H1 (cell line): ENCODE measurements around the gene DGKI. TPM values are rescaled to one million over a fixed set of nuclear protein-coding genes. Genes with fewer than 3 reads are reported as not detected.

Experiments used
- CTCF ChIA-PET: fragments of 300-600 bp; sonication (Branson Sonifier 250); formaldehyde crosslinking; loops from one replicate; lab custom pipeline; 2021; ENCODE audit not compliant: partially characterized antibody; lab: Charles Lee
- POLR2A ChIA-PET: fragments of 300-600 bp; sonication (Branson Sonifier 250); formaldehyde crosslinking; loops from one replicate; lab custom pipeline; 2021; ENCODE audit warnings: inconsistent platforms; ENCODE audit not compliant: partially characterized antibody; lab: Charles Lee
- DNase-seq, 2 experiments: peaks; one replicate each; pipeline versions ENCODE4 v3.0.0 to v3.0.0-alpha.2; 2010 to 2022; ENCODE audit warnings: low spot score in 2 of 2, low read depth in 1 of 2, mixed read lengths in 1 of 2
- FAIRE-seq: peaks from 2 replicates; lab custom pipeline; 2011; peaks lifted over from hg19 to GRCh38; lab: Jason Lieb, UNC
- H2AFZ ChIP-seq: 2 replicates; pipeline ENCODE4 v1.8.1; 2012; ENCODE audit warnings: low read length, inconsistent platforms
- H2AK5ac ChIP-seq: 2 replicates; pipeline ENCODE4 v1.6.1; 2013; ENCODE audit warnings: low read depth, low read length
- H2BK120ac ChIP-seq: replicated peaks from 2 replicates; pipeline ENCODE3; 2013; ENCODE audit warnings: low read depth, low read length, inconsistent platforms
- H2BK12ac ChIP-seq: 2 replicates; pipeline ENCODE4 v1.6.1; 2013; ENCODE audit warnings: low read depth, low read length
- H2BK15ac ChIP-seq: 2 replicates; pipeline ENCODE4 v1.6.1; 2013; ENCODE audit warnings: low read length
- H2BK20ac ChIP-seq: 2 replicates; pipeline ENCODE4 v1.6.1; 2013; ENCODE audit warnings: low read length
- H2BK5ac ChIP-seq: 2 replicates; pipeline ENCODE4 v1.6.1; 2013; ENCODE audit warnings: low read depth, low read length
- H3K14ac ChIP-seq: 2 replicates; pipeline ENCODE4 v1.6.1; 2013; ENCODE audit warnings: inconsistent platforms; ENCODE audit not compliant: insufficient read length
- H3K18ac ChIP-seq: 2 replicates; pipeline ENCODE4 v1.6.1; 2013; ENCODE audit warnings: low read length; ENCODE audit errors: extremely low read depth
- H3K23ac ChIP-seq: 2 replicates; pipeline ENCODE4 v1.6.1; 2013; ENCODE audit warnings: inconsistent platforms; ENCODE audit not compliant: insufficient read length
- H3K23me2 ChIP-seq: 2 replicates; pipeline ENCODE4 v1.6.1; 2013; ENCODE audit warnings: low read depth, low read length
- H3K27ac ChIP-seq: 2 replicates; pipeline ENCODE4 v1.6.1; 2011; ENCODE audit warnings: low read depth, low read length, inconsistent platforms
- H3K27me3 ChIP-seq, 4 experiments: replicated peaks in 1 of 4; 1 replicate in 1 of 4; 2 replicates in 3 of 4; pipeline versions ENCODE4 v1.6.1 to v1.8.1; 2011 to 2013; ENCODE audit warnings: low read length in 3 of 4, mild to moderate bottlenecking in 3 of 4, inconsistent platforms in 2 of 4, mixed read lengths in 2 of 4, moderate library complexity in 1 of 4; ENCODE audit not compliant: control insufficient read depth in 3 of 4, insufficient read depth in 3 of 4; ENCODE audit errors: extremely low read depth in 1 of 4
- H3K36me3 ChIP-seq, 4 experiments: 2 replicates each; pipeline versions ENCODE4 v1.6.1 to v1.8.1; 2011 to 2013; ENCODE audit warnings: mild to moderate bottlenecking in 4 of 4, low read length in 3 of 4, moderate library complexity in 2 of 4, control low read depth in 1 of 4, inconsistent platforms in 1 of 4; ENCODE audit not compliant: insufficient read depth in 4 of 4, control insufficient read depth in 2 of 4
- H3K4ac ChIP-seq: replicated peaks from 2 replicates; pipeline ENCODE3; 2013; ENCODE audit warnings: low read length, low read depth, mixed read lengths, inconsistent platforms; ENCODE audit not compliant: insufficient read length
- H3K4me1 ChIP-seq, 4 experiments: replicated peaks in 1 of 4; 1 replicate in 1 of 4; 2 replicates in 3 of 4; pipeline versions ENCODE4 v1.6.1 to v1.8.1; 2011 to 2013; ENCODE audit warnings: low read length in 3 of 4, inconsistent platforms in 2 of 4, mixed read lengths in 1 of 4; ENCODE audit not compliant: insufficient read depth in 4 of 4, control insufficient read depth in 3 of 4
- H3K4me2 ChIP-seq, 2 experiments: 2 replicates each; pipeline versions ENCODE4 v1.6.1 to v1.8.1; 2011 to 2013; ENCODE audit warnings: low read depth in 2 of 2, low read length in 2 of 2, control low read depth in 1 of 2, inconsistent platforms in 1 of 2, mild to moderate bottlenecking in 1 of 2; ENCODE audit not compliant: insufficient read depth in 1 of 2
- H3K4me3 ChIP-seq, 4 experiments: fragments of 200-600, 300-600 bp in 1 of 4; sonication (generic), shearing (Covaris generic), sonication (Bioruptor Twin) in 1 of 4; 2 replicates each; pipeline versions ENCODE4 v1.5.1 to v1.8.1; 2011 to 2016; ENCODE audit warnings: low read length in 4 of 4, low read depth in 3 of 4, control low read depth in 2 of 4, inconsistent platforms in 2 of 4, mild to moderate bottlenecking in 2 of 4, mixed read lengths in 1 of 4, moderate library complexity in 1 of 4; ENCODE audit not compliant: insufficient read depth in 2 of 4; ENCODE audit errors: extremely low read depth in 1 of 4
- H3K56ac ChIP-seq: replicated peaks from 2 replicates; pipeline ENCODE3; 2013; ENCODE audit warnings: low read depth, mild to moderate bottlenecking, mixed read lengths, low read length, inconsistent platforms; ENCODE audit not compliant: insufficient read length
- H3K79me1 ChIP-seq: 2 replicates; pipeline ENCODE4 v1.6.1; 2013; ENCODE audit warnings: low read depth, low read length, control low read depth
- H3K79me2 ChIP-seq, 2 experiments: 2 replicates each; pipeline versions ENCODE4 v1.6.1 to v1.8.1; 2012 to 2013; ENCODE audit warnings: low read length in 2 of 2, mild to moderate bottlenecking in 2 of 2, inconsistent platforms in 1 of 2; ENCODE audit not compliant: insufficient read depth in 2 of 2, control insufficient read depth in 1 of 2
- H3K9ac ChIP-seq, 4 experiments: replicated peaks in 1 of 4; 1 replicate in 1 of 4; 2 replicates in 3 of 4; pipeline versions ENCODE4 v1.6.1 to v1.8.1; 2011 to 2013; ENCODE audit warnings: low read depth in 3 of 4, low read length in 3 of 4, control low read depth in 2 of 4, mild to moderate bottlenecking in 2 of 4, moderate library complexity in 2 of 4, inconsistent platforms in 1 of 4; ENCODE audit errors: extremely low read depth in 1 of 4
- H3K9me3 ChIP-seq, 2 experiments: 2 replicates each; pipeline versions ENCODE4 v1.6.1 to v1.8.1; 2012 to 2013; ENCODE audit warnings: mild to moderate bottlenecking in 2 of 2, moderate library complexity in 2 of 2, control low read depth in 1 of 2, inconsistent platforms in 1 of 2, low read depth in 1 of 2, low read length in 1 of 2, mixed read lengths in 1 of 2; ENCODE audit not compliant: insufficient read depth in 2 of 2
- H4K20me1 ChIP-seq, 2 experiments: replicated peaks in 1 of 2; 2 replicates each; pipeline versions ENCODE3 to v1.8.1; 2011 to 2013; ENCODE audit warnings: inconsistent platforms in 2 of 2, low read length in 2 of 2, mild to moderate bottlenecking in 1 of 2; ENCODE audit not compliant: insufficient read depth in 2 of 2, control insufficient read depth in 1 of 2
- H4K5ac ChIP-seq: 2 replicates; pipeline ENCODE4 v1.6.1; 2013; ENCODE audit warnings: low read length, low read depth, mixed read lengths, inconsistent platforms; ENCODE audit not compliant: insufficient read length
- H4K8ac ChIP-seq: 2 replicates; pipeline ENCODE4 v1.8.0; 2013; ENCODE audit warnings: mild to moderate bottlenecking, moderate library complexity, low read length, inconsistent platforms; ENCODE audit not compliant: insufficient read depth; ENCODE audit errors: extremely low read depth
- H4K91ac ChIP-seq: replicated peaks from 2 replicates; pipeline ENCODE3; 2013; ENCODE audit warnings: low read length, mixed read lengths, inconsistent platforms; ENCODE audit not compliant: insufficient read length
- CBX8 ChIP-seq: fragments of 300-800, 300-1000 bp; sonication (generic); IDR thresholded peaks from 2 replicates; pipeline ENCODE4 v1.7.1; 2016; ENCODE audit warnings: low read depth, low read length, borderline replicate concordance
- CTBP2 ChIP-seq: IDR thresholded peaks from 2 replicates; pipeline ENCODE4 v1.7.0; 2011; ENCODE audit warnings: borderline replicate concordance, mild to moderate bottlenecking, moderate library complexity, mixed read lengths, low read length; ENCODE audit not compliant: insufficient read depth, insufficient read length
- GTF2F1 ChIP-seq: IDR thresholded peaks from 2 replicates; pipeline ENCODE4 v1.6.1; 2012; ENCODE audit warnings: low read depth, low read length, improper control_type of control experiment, borderline replicate concordance
- JUN ChIP-seq: IDR thresholded peaks from 2 replicates; pipeline ENCODE4 v1.6.1; 2011; ENCODE audit warnings: low read depth, mild to moderate bottlenecking, improper control_type of control experiment, low read length
- NRF1 ChIP-seq: IDR thresholded peaks from 2 replicates; pipeline ENCODE4 v1.6.1; 2011; ENCODE audit warnings: mild to moderate bottlenecking, low read depth, low read length, improper control_type of control experiment
- PHF8 ChIP-seq: fragments of 200-600 bp; sonication (generic); conservative IDR thresholded peaks from 2 replicates; pipeline ENCODE4 v1.7.1; 2012; ENCODE audit warnings: low read depth, mild to moderate bottlenecking, inconsistent platforms, low read length, moderate library complexity
- WGBS, 2 experiments: shearing (Covaris generic) in 1 of 2; methylation state at CpG; one replicate each; pipeline versions ENCODE4 v1.1.6 to v1.1.7; 2013 to 2015; ENCODE audit warnings: low lambda C conversion rate in 2 of 2, mixed read lengths in 2 of 2, inconsistent platforms in 1 of 2, low coverage in 1 of 2, missing lambda C conversion rate in 1 of 2; ENCODE audit not compliant: insufficient replicate concordance in 2 of 2, insufficient coverage in 1 of 2, insufficient read length in 1 of 2; ENCODE audit errors: extremely low coverage in 1 of 2, missing lambda C conversion rate in 1 of 2; 5-methylcytosine and 5-hydroxymethylcytosine counted together
- polyA plus RNA-seq, 7 experiments: library from polyadenylated mRNA; depleted of rRNA in 3 of 7; stranded (reverse) in 5 of 7; unstranded in 2 of 7; fragments of >200 nt in 5 of 7; fragments of 200-250 nt in 2 of 7; gene quantifications; 1 replicate in 5 of 7; 2 replicates in 1 of 7; 4 replicates in 1 of 7; pipeline versions ENCODE4 v1.2.1 to v1.2.3, GENCODE V29; 2011 to 2013; ENCODE audit warnings: missing spikeins in 2 of 7, mixed read lengths in 2 of 7
- total RNA-seq: library from RNA; stranded (reverse); fragmentation: NEBNext Ultra II Directional; extraction: Animal tissue kit (Norgen Biotek cat#: 25700); gene quantifications from 2 replicates; pipeline ENCODE4 v1.2.1, GENCODE V29; 2021
- TF ChIP-seq, protein P1 (sequence below): IDR thresholded peaks from 2 replicates; pipeline ENCODE4 v1.6.1; 2012; ENCODE audit warnings: low read length, inconsistent platforms

DGKI gene
- total and polyA plus RNA-seq, 2 of the 8 experiments (the other 6 are each of a cell fraction or from before 2014, with no cell fraction given), result 0.20 to 0.71 TPM

DNA sequence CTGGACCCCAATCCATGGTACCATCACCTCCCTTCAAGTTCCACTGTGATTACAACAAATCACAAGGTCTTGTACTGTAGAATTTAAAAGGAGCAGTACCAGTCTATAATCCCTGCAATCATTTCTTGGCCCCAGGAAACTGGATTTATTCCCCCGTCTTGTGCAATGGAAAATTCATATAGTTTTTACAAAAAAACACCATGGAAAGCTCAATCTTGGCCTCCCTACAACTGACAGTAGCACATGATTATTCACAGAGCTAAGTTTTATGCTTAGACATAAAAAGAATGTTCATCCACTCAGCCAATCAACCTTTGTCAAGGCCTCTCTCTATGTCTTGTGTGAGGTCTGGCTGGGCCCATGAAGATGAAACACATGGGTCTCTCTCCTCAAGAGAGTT lies 10.2 kb downstream of the DGKI start:
- no peaks in the 10 kb centered on the region for H4K20me1 ChIP-seq
- H4K5ac ChIP-seq, result no peak overlapping the region
- peaks cover 4 to 14% (median 10%) of the 10 kb centered on the region in 4 experiments; a peak in 4 of 7 replicates for H3K4me1 ChIP-seq
- H2BK5ac ChIP-seq, result no peak overlapping the region
- no peak overlapping the region for H2AFZ ChIP-seq
- H2BK20ac ChIP-seq, result no peak overlapping the region
- ChIA-PET POLR2A (no interaction called here), CTCF (interaction anchor here (0.9 to 2.0 kb wide), 6 partner anchors 16 to 231 kb away, joined by 3 to 11 read pairs (median 3); no protein-coding TSS in a partner anchor)
- no peaks in the 10 kb centered on the region for H3K27me3 ChIP-seq
- no peak overlapping the region for H3K56ac ChIP-seq
- TF ChIP-seq, protein P1, sequence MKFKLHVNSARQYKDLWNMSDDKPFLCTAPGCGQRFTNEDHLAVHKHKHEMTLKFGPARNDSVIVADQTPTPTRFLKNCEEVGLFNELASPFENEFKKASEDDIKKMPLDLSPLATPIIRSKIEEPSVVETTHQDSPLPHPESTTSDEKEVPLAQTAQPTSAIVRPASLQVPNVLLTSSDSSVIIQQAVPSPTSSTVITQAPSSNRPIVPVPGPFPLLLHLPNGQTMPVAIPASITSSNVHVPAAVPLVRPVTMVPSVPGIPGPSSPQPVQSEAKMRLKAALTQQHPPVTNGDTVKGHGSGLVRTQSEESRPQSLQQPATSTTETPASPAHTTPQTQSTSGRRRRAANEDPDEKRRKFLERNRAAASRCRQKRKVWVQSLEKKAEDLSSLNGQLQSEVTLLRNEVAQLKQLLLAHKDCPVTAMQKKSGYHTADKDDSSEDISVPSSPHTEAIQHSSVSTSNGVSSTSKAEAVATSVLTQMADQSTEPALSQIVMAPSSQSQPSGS, result no peak
- TF ChIP-seq CTBP2 (no peak), GTF2F1 (no peak), NRF1 (no peak), PHF8 (no peak), JUN (no peak), CBX8 (no peak)
- no peak overlapping the region for H3K9ac ChIP-seq
- H2BK15ac ChIP-seq, result no peak overlapping the region
- 93% methylated on average over 1 of the region's 1 CpG; no CpG with 5 or more reads in 1 of the 2 experiments for WGBS, 2 experiments
- no peak overlapping the region for H3K18ac ChIP-seq
- H3K36me3 ChIP-seq, result peaks cover 0 to 6% (median 0%) of the 10 kb centered on the region in 4 experiments; a peak in 2 of 8 replicates
- no peaks in the 10 kb centered on the region for H3K23me2 ChIP-seq
- H3K23ac ChIP-seq, result no peak overlapping the region
- H2BK12ac ChIP-seq, result no peak overlapping the region
- no peak overlapping the region for H3K14ac ChIP-seq
- H3K9me3 ChIP-seq, result peaks cover 21 to 26% of the 10 kb centered on the region in 2 experiments; a peak in 3 of 4 replicates
- no peak overlapping the region for H3K27ac ChIP-seq
- H2AK5ac ChIP-seq, result no peak overlapping the region
- no peak overlapping the region for H4K91ac ChIP-seq
- H3K4me2 ChIP-seq, result no peak overlapping the region
- no peaks in the 10 kb centered on the region for H3K79me2 ChIP-seq
- no peaks in the 10 kb centered on the region for H3K79me1 ChIP-seq
- no peak for DNase-seq
- H2BK120ac ChIP-seq, result no peak overlapping the region
- no peak overlapping the region for H3K4me3 ChIP-seq
- no peak overlapping the region for H3K4ac ChIP-seq
- H4K8ac ChIP-seq, result no peak overlapping the region
- no peak for FAIRE-seq
